Erythroblast (primary cell): ENCODE data around the gene SSC4D.

Experiments
- GATA1 ChIP-seq: IDR thresholded peaks from 2 replicates; pipeline ENCODE4 v1.6.1; 2011; ENCODE audit warnings: low read depth, mild to moderate bottlenecking, control low read depth, low read length, moderate library complexity
- POLR2A ChIP-seq: IDR thresholded peaks from 2 replicates; pipeline ENCODE4 v1.6.1; 2011; ENCODE audit warnings: mild to moderate bottlenecking, low read length

GRCh38 chr7:76390092-76390491 lies 19.4 kb downstream of the SSC4D start:
- no peak for TF ChIP-seq POLR2A
- no peak for TF ChIP-seq GATA1
